GM12801 (cell line): ENCODE results near the gene SRC.

Source experiments
- CTCF ChIP-seq: IDR thresholded peaks from one replicate; pipeline ENCODE4 v1.5.1; 2011; ENCODE audit warnings: control low read depth; ENCODE audit not compliant: insufficient read length; ENCODE audit errors: extremely low read depth

SRC gene

DNA sequence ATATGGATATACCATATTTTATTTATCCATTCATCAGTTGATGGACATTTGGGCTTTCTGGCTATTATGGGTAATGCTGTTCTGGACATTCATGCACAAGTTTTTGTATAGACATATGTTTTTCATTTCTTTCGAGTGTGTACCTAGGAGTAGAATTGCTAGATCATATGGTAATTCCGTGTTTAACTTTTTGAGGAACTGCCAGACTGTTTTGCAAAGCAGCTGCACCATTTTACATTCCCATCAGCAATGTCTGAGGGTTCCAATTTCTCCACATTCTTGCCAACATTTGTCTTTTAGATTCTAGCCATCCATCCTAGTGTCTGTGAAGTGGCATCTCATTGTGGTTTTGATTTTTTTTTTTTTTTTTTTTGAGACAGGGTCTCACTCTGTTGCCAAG lies 20.8 kb downstream of the SRC start:
- TF ChIP-seq CTCF: no peak

GRCh38 chr20:37369846-37370245 lies 23.9 kb downstream of the SRC start:
- no peak for TF ChIP-seq CTCF

GRCh38 chr20:37372441-37372840 lies 26.5 kb downstream of the SRC start:
- no peak for TF ChIP-seq CTCF

GRCh38 chr20:37373020-37373598 lies 27.2 kb downstream of the SRC start:
- no peak for TF ChIP-seq CTCF

DNA sequence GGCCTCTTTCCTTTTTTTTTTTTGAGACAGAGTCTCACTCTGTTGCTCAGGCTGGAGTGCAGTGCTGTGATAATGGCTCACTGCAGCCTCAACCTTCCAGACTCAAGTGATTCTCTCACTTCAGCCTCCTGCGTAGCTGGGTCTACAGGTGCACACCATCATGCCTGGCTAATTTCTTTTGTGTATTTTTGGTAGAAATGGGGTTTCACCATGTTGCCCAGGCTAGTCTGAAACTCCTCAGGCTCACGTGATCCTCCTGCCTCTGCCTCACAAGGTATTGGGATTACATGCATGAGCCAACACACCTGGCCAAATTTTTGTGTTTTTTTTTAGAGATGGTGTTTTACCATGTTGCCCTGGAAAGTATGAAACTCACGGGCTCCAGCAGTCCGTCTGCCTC lies 29.3 kb downstream of the SRC start:
- no peak for TF ChIP-seq CTCF

DNA sequence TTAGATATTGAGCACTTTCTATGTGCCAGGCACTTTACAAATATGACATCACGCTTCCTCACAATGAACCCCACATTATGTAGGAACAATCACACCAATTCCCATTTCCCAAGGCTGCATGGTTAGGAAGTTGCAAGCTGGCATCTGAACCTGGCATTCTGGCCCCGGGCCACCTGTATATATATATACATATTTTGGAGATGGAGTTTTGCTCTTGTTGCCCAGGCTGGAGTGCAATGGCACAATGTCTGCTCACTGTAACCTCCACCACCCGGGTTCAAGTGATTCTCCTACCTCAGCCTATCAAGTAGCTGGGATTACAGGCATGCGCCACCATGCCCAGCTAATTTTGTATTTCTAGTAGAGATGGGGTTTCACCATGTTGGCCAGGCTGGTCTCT lies 30.4 kb downstream of the SRC start:
- TF ChIP-seq CTCF: no peak

- TF ChIP-seq CTCF: no peak
Measured at GRCh38 chr20:37376791-37377190, 30.9 kb downstream of the SRC start.
